ENCODE results near the gene PGRMC1.
A peak's percentile ranks its signal among the peaks of the same experiment; 100 is the strongest.
"Not testable (repeated sequence)": the region's sequence is repeated elsewhere in the genome, so short reads cannot be mapped to it uniquely, and the experiment has no call there.

PGRMC1 gene

GRCh38 chrX:119288890-119289393 lies 52.9 kb downstream of the PGRMC1 start:
- CTCF ChIA-PET, result interaction anchor here (0.9 to 1.6 kb wide), 2 partner anchors 37 to 223 kb away, joined by 3 read pairs; no protein-coding TSS in a partner anchor
- no peak for DNase-seq (ENCODE audit: extremely low spot score)
- POLR2A ChIA-PET, result no interaction called here
- TF ChIP-seq L3MBTL2 (conservative IDR thresholded peaks at IDR 0.05), result no peak
- no peak for TF ChIP-seq HDGF (IDR thresholded peaks at IDR 0.05; ENCODE audit: borderline replicate concordance)
- TF ChIP-seq BHLHE40 (IDR thresholded peaks at IDR 0.05; ENCODE audit: borderline replicate concordance), result no peak
- no peak for TF ChIP-seq FOXM1 (IDR thresholded peaks at IDR 0.05; ENCODE audit: borderline replicate concordance)
- TF ChIP-seq LEF1 (IDR thresholded peaks at IDR 0.05; ENCODE audit: borderline replicate concordance), result no peak
- TF ChIP-seq, protein P1, sequence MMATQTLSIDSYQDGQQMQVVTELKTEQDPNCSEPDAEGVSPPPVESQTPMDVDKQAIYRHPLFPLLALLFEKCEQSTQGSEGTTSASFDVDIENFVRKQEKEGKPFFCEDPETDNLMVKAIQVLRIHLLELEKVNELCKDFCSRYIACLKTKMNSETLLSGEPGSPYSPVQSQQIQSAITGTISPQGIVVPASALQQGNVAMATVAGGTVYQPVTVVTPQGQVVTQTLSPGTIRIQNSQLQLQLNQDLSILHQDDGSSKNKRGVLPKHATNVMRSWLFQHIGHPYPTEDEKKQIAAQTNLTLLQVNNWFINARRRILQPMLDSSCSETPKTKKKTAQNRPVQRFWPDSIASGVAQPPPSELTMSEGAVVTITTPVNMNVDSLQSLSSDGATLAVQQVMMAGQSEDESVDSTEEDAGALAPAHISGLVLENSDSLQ (IDR thresholded peaks at IDR 0.05), result 0 out of 2 replicates have a peak, but pooled peaks have one; percentile 30

DNA sequence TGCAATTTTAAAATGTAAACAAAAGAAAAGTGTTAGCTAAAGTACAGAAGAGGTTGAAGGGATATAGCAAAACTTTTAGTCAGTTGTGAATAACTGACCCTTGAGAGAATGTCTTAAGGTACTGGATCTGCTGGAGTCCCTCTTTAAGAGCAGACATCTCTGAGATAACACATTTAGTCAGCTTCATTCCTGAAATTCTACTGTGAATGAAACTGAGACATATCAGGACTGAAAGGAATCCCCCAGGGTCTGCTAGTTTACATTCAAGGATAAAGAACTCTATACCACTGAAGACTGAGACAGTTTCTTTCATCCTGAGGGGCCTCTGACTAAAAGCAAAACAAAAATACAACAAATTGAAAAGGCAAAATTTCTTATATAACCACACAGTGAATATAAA lies 54.4 kb downstream of the PGRMC1 start:
- ChIA-PET CTCF (no interaction called here), POLR2A (no interaction called here)
- no peak for DNase-seq (ENCODE audit: extremely low spot score)
- TF ChIP-seq ELF4 (IDR thresholded peaks at IDR 0.05) (no peak), L3MBTL2 (conservative IDR thresholded peaks at IDR 0.05) (no peak), TARDBP (IDR thresholded peaks at IDR 0.05) (no peak), BHLHE40 (IDR thresholded peaks at IDR 0.05; ENCODE audit: borderline replicate concordance) (no peak), FOXK2 (IDR thresholded peaks at IDR 0.05) (no peak), SP1 (IDR thresholded peaks at IDR 0.05) (no peak), NFRKB (IDR thresholded peaks at IDR 0.05) (no peak), HDGF (IDR thresholded peaks at IDR 0.05; ENCODE audit: borderline replicate concordance) (no peak)

GRCh38 chrX:119291246-119291645 lies 55.2 kb downstream of the PGRMC1 start:
- CTCF ChIA-PET; DNase-seq (ENCODE audit: extremely low spot score); POLR2A ChIA-PET: not testable (repeated sequence)

DNA sequence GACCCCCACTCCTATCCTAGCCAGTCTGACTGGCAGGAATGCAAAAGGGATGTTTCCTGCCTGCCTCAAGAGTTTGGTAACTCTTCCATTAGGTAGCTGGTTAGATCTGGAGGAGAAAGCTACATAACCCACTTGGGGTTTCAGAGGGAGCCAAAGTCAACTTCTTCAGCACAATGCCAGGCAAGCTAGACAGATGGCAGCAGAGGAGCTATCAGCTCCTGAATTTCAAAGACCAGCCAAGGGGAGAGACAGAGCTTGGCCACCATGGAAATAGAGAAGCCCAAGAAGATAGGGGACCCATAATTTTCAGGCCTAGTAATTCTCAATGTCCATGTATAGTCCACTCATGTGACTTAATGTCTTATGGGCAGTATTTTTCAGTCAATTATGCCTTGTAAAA lies 56.4 kb downstream of the PGRMC1 start:
- CTCF ChIA-PET, result no interaction called here

More for the DNA sequence above, 56.4 kb downstream of the PGRMC1 start:
- POLR2A ChIA-PET, result no interaction called here
- DNase-seq (ENCODE audit: extremely low spot score), result no peak
- no peak for TF ChIP-seq L3MBTL2 (conservative IDR thresholded peaks at IDR 0.05)
- no peak for TF ChIP-seq ARNT (IDR thresholded peaks at IDR 0.05)
- TF ChIP-seq HDGF (IDR thresholded peaks at IDR 0.05; ENCODE audit: borderline replicate concordance), result no peak
- TF ChIP-seq, protein P1 (IDR thresholded peaks at IDR 0.05), result no peak
- no peak for TF ChIP-seq FOXA1 (IDR thresholded peaks at IDR 0.05)
- TF ChIP-seq LEF1 (IDR thresholded peaks at IDR 0.05; ENCODE audit: borderline replicate concordance), result no peak
- no peak for TF ChIP-seq SP1 (IDR thresholded peaks at IDR 0.05)
- no peak for TF ChIP-seq CTBP1 (IDR thresholded peaks at IDR 0.05; ENCODE audit: borderline replicate concordance)
- no peak for TF ChIP-seq TARDBP (IDR thresholded peaks at IDR 0.05)
- no peak for TF ChIP-seq BHLHE40 (IDR thresholded peaks at IDR 0.05; ENCODE audit: borderline replicate concordance)
- no peak for TF ChIP-seq FOXM1 (IDR thresholded peaks at IDR 0.05; ENCODE audit: borderline replicate concordance)
- TF ChIP-seq FOXK2 (IDR thresholded peaks at IDR 0.05), result no peak
- TF ChIP-seq SUZ12 (IDR thresholded peaks at IDR 0.05), result no peak
- no peak for TF ChIP-seq ELF4 (IDR thresholded peaks at IDR 0.05)
